Activated CD4-positive, alpha-beta T cell treated with anti-CD3 and anti-CD28 coated beads, Interleukin-2, amount 10 ng/mL, durations not matched to agents 7 days and 5 days (primary cell): ENCODE data around the gene RHBDL1. TPM values are rescaled to one million over a fixed set of nuclear protein-coding genes. Genes with fewer than 3 reads are reported as not detected.

ENCODE experiments used
- CTCF ChIA-PET: fragments of 350-600 bp; sonication (Branson Sonifier 250); formaldehyde crosslinking; loops from one replicate; lab custom pipeline; 2021; ENCODE audit warnings: antibody characterized with exemption; lab: Charles Lee
- POLR2A ChIA-PET: fragments of 350-600 bp; sonication (Branson Sonifier 250); formaldehyde crosslinking; loops from one replicate; lab custom pipeline; 2021; ENCODE audit warnings: antibody characterized with exemption; lab: Charles Lee
- DNase-seq: peaks from one replicate; pipeline ENCODE4 v3.0.0-alpha.2; 2020
- H3K27ac Mint-ChIP-seq: one replicate; pipeline ENCODE4 v1.8.0; 2021; ENCODE audit warnings: mild to moderate bottlenecking, moderate library complexity, mixed read lengths
- H3K27me3 Mint-ChIP-seq: one replicate; pipeline ENCODE4 v1.8.0; 2021; ENCODE audit warnings: mixed read lengths
- H3K36me3 Mint-ChIP-seq: one replicate; pipeline ENCODE4 v1.8.0; 2021; ENCODE audit warnings: low read depth, mixed read lengths
- H3K4me1 Mint-ChIP-seq: one replicate; pipeline ENCODE4 v1.8.0; 2021; ENCODE audit warnings: mixed read lengths
- H3K4me3 Mint-ChIP-seq: one replicate; pipeline ENCODE4 v1.8.0; 2021; ENCODE audit warnings: mild to moderate bottlenecking, moderate library complexity, mixed read lengths
- H3K9me3 Mint-ChIP-seq: one replicate; pipeline ENCODE4 v1.8.0; 2021; ENCODE audit warnings: mixed read lengths
- total RNA-seq, 2 experiments: library from RNA; stranded (reverse); gene quantifications; one replicate each; pipeline ENCODE4 v1.2.3, GENCODE V29; 2021

The RHBDL1 gene
- total RNA-seq, 2 experiments from 2014 or later, result 1.5 to 1.7 TPM

GRCh38 chr16:675884-676564 lies 553 bp downstream of the RHBDL1 start:
- Mint-ChIP-seq H3K9me3 (no peaks in the 10 kb centered on the region), H3K36me3 (peaks cover 7% of the 10 kb centered on the region), H3K27me3 (peaks cover 3% of the 10 kb centered on the region), H3K4me3 (no peak overlapping the region), H3K27ac (no peak overlapping the region), H3K4me1 (peaks cover 13% of the 10 kb centered on the region)
- ChIA-PET POLR2A (no interaction called here), CTCF (interaction anchor here (0.9 to 1.2 kb wide), 2 partner anchors 22 to 40 kb away, joined by 6 read pairs; partner anchors contain the start of gene METTL26)
- no peak for DNase-seq

- DNase-seq, result no peak
- no peak overlapping the region for H3K27ac Mint-ChIP-seq
- ChIA-PET POLR2A (no interaction called here), CTCF (interaction anchor here (1.0 to 1.2 kb wide), 2 partner anchors 9 to 23 kb away, joined by 5 to 6 read pairs; partner anchors contain the start of gene RHOT2)
- H3K36me3 Mint-ChIP-seq, result peaks cover 8% of the 10 kb centered on the region
- peaks cover 3% of the 10 kb centered on the region for H3K27me3 Mint-ChIP-seq
- H3K4me3 Mint-ChIP-seq, result no peak overlapping the region
- H3K4me1 Mint-ChIP-seq, result peaks cover 18% of the 10 kb centered on the region
- no peaks in the 10 kb centered on the region for H3K9me3 Mint-ChIP-seq
Observed at GRCh38 chr16:676565-676902, 1.1 kb downstream of the RHBDL1 start.

- H3K4me3 Mint-ChIP-seq, result no peak overlapping the region
- peaks cover 10% of the 10 kb centered on the region for H3K36me3 Mint-ChIP-seq
- no peak for DNase-seq
- ChIA-PET CTCF (interaction anchor here (1.0 kb wide), 1 partner anchor 9 kb away, joined by 5 read pairs; the partner anchor contains the start of gene RHOT2), POLR2A (no interaction called here)
- H3K9me3 Mint-ChIP-seq, result no peaks in the 10 kb centered on the region
- no peak overlapping the region for H3K27ac Mint-ChIP-seq
- peaks cover 21% of the 10 kb centered on the region for H3K4me1 Mint-ChIP-seq
- H3K27me3 Mint-ChIP-seq, result peaks cover 3% of the 10 kb centered on the region
Observed at GRCh38 chr16:676913-677312, 1.4 kb downstream of the RHBDL1 start.

- DNase-seq, result no peak
- no peaks in the 10 kb centered on the region for H3K9me3 Mint-ChIP-seq
- no peak overlapping the region for H3K27ac Mint-ChIP-seq
- no peak overlapping the region for H3K4me3 Mint-ChIP-seq
- H3K36me3 Mint-ChIP-seq, result peaks cover 15% of the 10 kb centered on the region
- CTCF ChIA-PET, result interaction anchor here (1.0 to 2.0 kb wide), 2 partner anchors 10 kb away, joined by 5 read pairs; partner anchors contain the start of gene RHOT2
- H3K4me1 Mint-ChIP-seq, result peaks cover 27% of the 10 kb centered on the region
- POLR2A ChIA-PET, result no interaction called here
- H3K27me3 Mint-ChIP-seq, result peaks cover 3% of the 10 kb centered on the region
Observed at GRCh38 chr16:677316-678190, 2.1 kb downstream of the RHBDL1 start.

- Mint-ChIP-seq H3K27me3 (peaks cover 3% of the 10 kb centered on the region), H3K4me1 (peaks cover 33% of the 10 kb centered on the region), H3K27ac (no peak overlapping the region), H3K4me3 (peak overlapping the region; percentile 67), H3K36me3 (peaks cover 13% of the 10 kb centered on the region), H3K9me3 (no peaks in the 10 kb centered on the region)
- POLR2A ChIA-PET, result no interaction called here
- CTCF ChIA-PET, result interaction anchor here (0.7 to 2.9 kb wide), 5 partner anchors 8 to 106 kb away, joined by 3 to 9 read pairs (median 4); partner anchors contain the start of gene RHOT2
- no peak for DNase-seq
Observed at GRCh38 chr16:678209-678857, 2.9 kb downstream of the RHBDL1 start.

GRCh38 chr16:678858-679813 lies 3.7 kb downstream of the RHBDL1 start:
- Mint-ChIP-seq H3K4me1 (peaks cover 36% of the 10 kb centered on the region), H3K27me3 (peaks cover 3% of the 10 kb centered on the region), H3K4me3 (peak overlapping the region; percentile 68), H3K27ac (peak overlapping the region; percentile 13), H3K36me3 (peaks cover 13% of the 10 kb centered on the region), H3K9me3 (no peaks in the 10 kb centered on the region)
- DNase-seq, result peak; percentile 55
- ChIA-PET POLR2A (interaction anchor here (1.1 kb wide), 1 partner anchor 11 kb away, joined by 3 read pairs; the partner anchor contains the start of gene RHOT2), CTCF (interaction anchor here (0.7 to 2.9 kb wide), 5 partner anchors 9 to 105 kb away, joined by 3 to 9 read pairs (median 4); partner anchors contain the start of gene RHOT2)

- no peaks in the 10 kb centered on the region for H3K9me3 Mint-ChIP-seq
- peaks cover 3% of the 10 kb centered on the region for H3K27me3 Mint-ChIP-seq
- H3K36me3 Mint-ChIP-seq, result peaks cover 13% of the 10 kb centered on the region
- DNase-seq, result peak; percentile 87
- H3K4me3 Mint-ChIP-seq, result peak within 1 kb of the TSS; percentile 78
- POLR2A ChIA-PET, result interaction anchor here (0.7 to 1.1 kb wide), 2 partner anchors 12 to 127 kb away, joined by 3 to 4 read pairs; partner anchors contain the start of gene RHOT2
- peaks cover 37% of the 10 kb centered on the region for H3K4me1 Mint-ChIP-seq
- CTCF ChIA-PET, result interaction anchor here (0.5 to 2.9 kb wide), 6 partner anchors 10 to 64 kb away, joined by 3 to 9 read pairs (median 4); partner anchors contain the start of gene RHOT2
- H3K27ac Mint-ChIP-seq, result peak within 1 kb of the TSS; percentile 85
Observed at GRCh38 chr16:679814-680624, 4.5 kb downstream of the RHBDL1 start, which contains the start of gene STUB1. Gene STUB1, plus strand, starts transcription at chr16:680410. Its CDS starts 116 bp downstream, at chr16:680526.

- no peaks in the 10 kb centered on the region for H3K9me3 Mint-ChIP-seq
- H3K4me1 Mint-ChIP-seq, result peaks cover 35% of the 10 kb centered on the region
- H3K27me3 Mint-ChIP-seq, result no peaks in the 10 kb centered on the region
- no peak for DNase-seq
- ChIA-PET CTCF (interaction anchor here (0.5 to 2.9 kb wide), 6 partner anchors 9 to 63 kb away, joined by 3 to 9 read pairs (median 4); partner anchors contain the start of genes RHOT2 and WDR24), POLR2A (interaction anchor here (0.7 kb wide), 1 partner anchor 127 kb away, joined by 4 read pairs; no protein-coding TSS in a partner anchor)
- H3K27ac Mint-ChIP-seq, result peak overlapping the region; percentile 9
- peak overlapping the region; percentile 72 for H3K4me3 Mint-ChIP-seq
- H3K36me3 Mint-ChIP-seq, result peaks cover 13% of the 10 kb centered on the region
Observed at GRCh38 chr16:680625-680945, 5.1 kb downstream of the RHBDL1 start.

- Mint-ChIP-seq H3K27ac (peak overlapping the region; percentile 48), H3K4me3 (peak overlapping the region; percentile 72), H3K36me3 (peaks cover 15% of the 10 kb centered on the region), H3K27me3 (no peaks in the 10 kb centered on the region), H3K4me1 (peaks cover 40% of the 10 kb centered on the region), H3K9me3 (no peaks in the 10 kb centered on the region)
- no peak for DNase-seq
- ChIA-PET CTCF (interaction anchor here (0.5 to 2.9 kb wide), 5 partner anchors 9 to 62 kb away, joined by 3 to 9 read pairs (median 4); partner anchors contain the start of genes RHOT2 and WDR24), POLR2A (no interaction called here)
Observed at GRCh38 chr16:680967-681745, 5.7 kb downstream of the RHBDL1 start.

GRCh38 chr16:681746-682427 lies 6.4 kb downstream of the RHBDL1 start:
- peaks cover 39% of the 10 kb centered on the region for H3K4me1 Mint-ChIP-seq
- H3K36me3 Mint-ChIP-seq, result peaks cover 18% of the 10 kb centered on the region
- H3K27me3 Mint-ChIP-seq, result no peaks in the 10 kb centered on the region
- no peak for DNase-seq
- peak overlapping the region; percentile 72 for H3K4me3 Mint-ChIP-seq
- peak overlapping the region; percentile 48 for H3K27ac Mint-ChIP-seq
- H3K9me3 Mint-ChIP-seq, result no peaks in the 10 kb centered on the region
- ChIA-PET POLR2A (no interaction called here), CTCF (interaction anchor here (1.1 to 2.4 kb wide), 2 partner anchors 8 to 14 kb away, joined by 4 to 9 read pairs; partner anchors contain the start of genes RHOT2 and WDR24)
